ENCODE data around the gene DTX3L.

DNA sequence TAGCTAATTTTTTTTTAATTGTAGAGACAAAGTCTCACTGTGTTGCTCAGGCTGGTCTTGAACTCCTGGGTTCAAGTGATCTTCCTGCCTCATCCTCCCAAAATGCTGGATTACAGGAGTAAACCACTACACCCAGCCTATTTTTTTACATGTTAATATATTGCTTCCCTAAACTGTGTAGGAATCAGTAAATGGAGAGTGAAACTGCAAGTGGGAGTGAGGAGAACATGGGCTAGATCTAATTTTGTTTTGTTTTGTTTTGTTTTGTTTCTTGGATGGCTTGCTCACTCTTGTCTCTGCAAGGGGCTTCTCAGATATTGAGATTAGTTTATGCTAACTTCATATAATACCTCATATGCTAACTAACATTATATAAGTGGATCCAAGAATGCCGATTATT, 44.8 kb downstream of the DTX3L start:
- TF ChIP-seq EZH2 (IDR thresholded peaks at IDR 0.05; ENCODE audit: insufficient read depth, low read length) (no peak), CTCF (IDR thresholded peaks at IDR 0.05; ENCODE audit: insufficient read depth, low read depth, low read length) (no peak)

Data from astrocyte (in vitro differentiated cells and primary cell).